Endometrium (tissue), 2 donors: Measurements from ENCODE around the gene APCDD1L.

Experiments
- FAIRE-seq: peaks from 2 replicates; lab custom pipeline; 2012; peaks lifted over from hg19 to GRCh38; lab: Jason Lieb, UNC
- donor health status: control.
- donor health status: control.

APCDD1L gene

DNA sequence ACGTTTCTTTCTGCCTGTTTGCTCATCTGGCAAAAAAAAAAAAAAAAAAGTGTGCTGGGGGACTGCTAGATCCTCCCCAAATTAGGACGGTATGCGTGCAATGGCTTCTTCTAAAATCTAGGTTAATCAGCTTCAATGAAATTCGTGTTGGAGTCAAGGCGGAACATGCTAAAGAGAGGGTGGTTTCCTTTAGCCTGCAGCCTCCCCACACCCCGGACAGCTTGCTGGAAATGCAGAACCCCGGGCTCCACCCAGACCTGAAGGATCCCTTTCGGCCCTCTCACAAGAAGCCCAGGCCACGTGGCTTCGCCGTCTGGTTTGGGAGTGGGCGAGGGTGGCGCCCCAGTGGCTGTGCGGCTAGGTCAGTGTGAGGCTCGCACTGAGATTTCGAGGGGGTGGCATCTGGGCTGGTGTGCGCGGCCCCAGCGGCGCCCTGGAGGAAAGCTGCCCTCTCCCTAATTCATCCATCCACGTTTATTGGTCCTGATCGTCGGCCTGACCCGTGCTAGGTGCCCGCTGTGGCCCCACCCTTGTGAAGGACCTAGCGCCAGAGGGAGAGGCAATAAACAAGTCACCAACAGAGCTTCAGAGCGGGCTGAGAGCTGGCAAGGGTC, 49.0 kb downstream of the APCDD1L start:
- no peak for FAIRE-seq

DNA sequence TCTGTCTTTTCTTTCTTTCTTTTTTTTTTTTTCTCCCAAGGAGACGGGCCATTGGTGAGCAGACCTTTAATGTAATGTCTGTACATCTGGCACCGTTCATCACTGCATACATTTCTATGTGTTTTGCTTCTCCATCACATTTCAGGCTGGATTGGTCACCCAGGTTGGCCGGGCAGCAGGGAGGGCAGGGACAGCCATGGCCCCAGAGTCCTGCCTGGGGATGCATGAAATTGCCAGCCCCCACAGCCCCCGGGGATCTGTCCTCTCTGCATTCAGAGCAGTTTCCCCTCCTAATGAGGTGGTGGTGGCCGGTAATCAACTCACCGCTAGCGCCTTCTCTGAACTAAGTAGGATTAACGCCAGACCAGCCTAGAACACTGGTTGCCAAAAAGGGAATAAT, 50.4 kb downstream of the APCDD1L start:
- no peak for FAIRE-seq

DNA sequence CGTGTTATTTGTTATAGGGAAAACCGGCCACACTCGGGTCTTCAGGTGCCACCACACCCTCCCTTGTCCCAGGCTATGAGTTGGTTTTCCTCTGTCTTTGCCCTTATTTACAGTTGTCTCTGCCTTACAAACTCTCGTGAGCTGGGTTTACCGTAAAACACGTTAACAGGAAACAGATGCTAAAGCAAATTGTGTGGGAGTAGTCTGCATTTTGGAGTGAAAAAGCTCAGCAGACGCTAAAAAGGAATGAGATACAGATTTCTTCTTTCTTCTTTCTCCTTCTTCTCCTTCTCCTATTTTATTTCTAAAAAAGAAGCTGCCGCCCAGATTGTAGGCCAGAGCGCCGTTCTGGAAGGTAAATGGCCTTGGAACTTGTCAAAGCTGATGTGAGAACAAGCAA, 51.9 kb downstream of the APCDD1L start:
- FAIRE-seq, result no peak

DNA sequence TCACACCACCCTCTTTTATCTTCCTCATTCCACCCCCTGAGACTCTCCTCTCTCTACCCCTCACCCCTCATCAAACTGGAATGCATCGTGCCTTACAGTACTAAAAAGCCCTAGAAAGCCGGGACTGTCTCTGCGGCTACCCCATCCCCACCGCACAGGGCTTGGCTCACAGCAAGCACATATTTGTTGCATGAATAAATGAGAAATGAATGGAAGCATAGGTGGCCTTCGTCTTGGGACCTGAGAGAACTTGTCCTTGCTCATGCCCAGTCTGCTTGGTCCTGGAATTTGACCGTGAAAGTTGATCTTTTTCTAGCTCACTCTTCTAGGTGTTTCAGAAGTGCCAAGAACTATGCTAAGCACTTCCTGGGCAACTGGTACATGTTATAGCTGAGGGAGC, 53.3 kb downstream of the APCDD1L start:
- no peak for FAIRE-seq

DNA sequence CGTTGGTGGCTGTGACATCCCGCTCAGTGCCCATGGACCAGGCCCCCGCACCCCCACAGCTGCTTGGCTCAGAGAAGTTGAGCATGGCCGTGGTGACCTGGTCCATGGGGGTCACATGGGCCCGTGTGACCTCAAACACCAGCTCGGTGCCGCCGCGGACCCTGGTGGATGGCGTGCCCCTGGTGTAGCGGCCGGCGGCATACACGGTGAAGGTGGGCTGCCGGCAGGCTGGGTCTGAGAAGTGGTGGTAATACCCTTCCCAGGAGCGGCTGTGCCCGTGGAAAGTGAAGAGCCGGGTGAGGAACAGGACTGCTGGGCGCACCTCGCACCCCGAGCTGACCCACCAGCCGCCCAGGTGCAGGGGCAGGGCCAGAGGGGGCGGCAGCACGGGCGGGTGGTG, 54.1 kb downstream of the APCDD1L start:
- FAIRE-seq, result no peak

DNA sequence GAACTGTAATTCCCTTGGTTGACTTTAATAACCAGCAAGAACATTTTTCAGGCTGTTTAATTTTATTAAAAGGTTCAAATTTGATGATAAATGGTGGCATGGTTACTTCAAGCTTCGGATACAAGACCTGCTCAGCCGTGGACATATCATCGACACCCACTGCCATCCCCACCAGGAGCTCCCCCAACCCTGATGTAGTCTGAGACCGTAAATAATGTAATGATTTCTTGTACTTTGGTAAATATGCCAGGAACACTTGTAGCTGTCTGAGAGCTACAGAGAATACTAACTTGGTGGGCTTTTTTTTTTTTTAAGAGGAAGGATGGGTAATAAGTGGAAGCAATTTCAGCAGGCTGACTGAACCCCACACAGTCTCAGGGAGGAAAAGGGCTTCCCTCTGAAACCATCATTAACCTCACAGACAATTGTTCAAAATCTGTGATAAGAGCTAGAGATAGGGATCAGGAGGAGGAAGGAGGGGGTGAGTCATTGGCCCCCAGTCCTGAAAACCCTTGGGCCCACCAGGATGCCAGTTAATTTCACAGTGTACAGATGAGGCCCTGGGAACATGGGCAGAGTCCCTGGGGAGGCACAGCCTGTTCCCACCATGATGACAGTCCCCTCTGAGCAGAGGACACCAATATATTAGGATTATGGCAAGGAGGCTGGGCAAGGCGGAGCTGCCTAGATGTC, 56.0 kb downstream of the APCDD1L start:
- no peak for FAIRE-seq

DNA sequence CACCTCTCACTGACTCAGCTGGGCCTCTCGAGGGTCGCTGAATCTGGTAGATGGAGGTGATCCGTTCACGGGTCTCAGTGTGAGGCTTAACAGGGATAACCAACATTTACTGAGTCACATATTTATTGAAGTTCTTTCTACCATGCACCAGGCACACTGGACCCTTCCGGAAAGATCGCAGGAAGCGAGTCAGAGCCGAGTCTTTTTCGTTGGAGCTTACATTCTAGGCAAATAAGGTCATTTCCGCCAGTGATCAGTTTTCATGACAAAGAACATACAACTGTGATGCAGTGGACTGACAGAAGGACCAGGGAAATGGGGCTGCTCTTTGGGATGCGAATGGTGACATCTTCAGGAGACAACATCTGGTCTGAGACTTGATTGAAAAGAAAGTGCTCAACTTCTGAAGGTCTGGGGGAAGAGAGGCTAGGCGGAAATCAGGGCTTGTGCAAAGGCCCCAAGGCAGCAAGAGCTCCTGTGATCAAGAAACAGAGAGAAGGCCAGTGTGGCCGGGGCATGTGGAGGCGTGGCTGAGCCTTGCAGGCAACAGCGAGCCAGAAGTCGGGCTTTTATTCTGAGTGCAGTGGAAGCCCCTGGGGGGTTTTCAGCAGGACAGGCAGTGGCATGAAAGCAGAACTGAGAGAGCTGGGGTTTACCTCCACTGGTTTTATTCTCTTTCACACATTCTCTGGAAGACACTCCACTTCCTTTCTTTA, 56.7 kb downstream of the APCDD1L start:
- no peak for FAIRE-seq

DNA sequence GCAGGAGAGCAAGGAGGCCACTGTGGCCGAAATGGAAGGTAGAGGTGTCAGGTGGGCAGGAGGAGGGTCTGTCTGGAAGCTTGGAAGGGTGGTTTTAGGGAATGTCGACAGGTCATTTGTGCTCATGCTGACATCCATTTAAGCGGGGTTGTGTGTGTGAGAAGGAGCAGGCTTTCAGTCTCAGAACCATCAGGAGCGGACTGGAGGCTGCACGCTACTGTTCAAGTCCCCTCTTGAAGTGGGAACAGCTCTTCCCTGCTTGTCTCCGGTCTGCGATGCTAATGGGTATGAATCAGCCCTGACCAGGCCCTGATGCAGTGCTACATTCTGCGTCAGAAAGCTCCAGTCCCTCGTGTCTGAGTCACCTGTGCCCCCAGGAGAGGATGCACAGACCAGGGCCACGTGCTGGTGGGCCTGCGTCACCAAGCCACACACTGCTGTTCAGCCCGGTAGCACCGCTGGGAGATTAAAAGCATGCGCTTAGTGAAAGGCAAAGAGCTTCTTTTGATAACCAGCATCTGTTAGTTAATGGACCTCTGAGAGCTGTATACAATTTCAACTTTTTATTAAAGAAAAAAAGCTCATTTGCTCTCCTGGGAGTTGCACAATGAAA, 58.0 kb downstream of the APCDD1L start:
- no peak for FAIRE-seq

DNA sequence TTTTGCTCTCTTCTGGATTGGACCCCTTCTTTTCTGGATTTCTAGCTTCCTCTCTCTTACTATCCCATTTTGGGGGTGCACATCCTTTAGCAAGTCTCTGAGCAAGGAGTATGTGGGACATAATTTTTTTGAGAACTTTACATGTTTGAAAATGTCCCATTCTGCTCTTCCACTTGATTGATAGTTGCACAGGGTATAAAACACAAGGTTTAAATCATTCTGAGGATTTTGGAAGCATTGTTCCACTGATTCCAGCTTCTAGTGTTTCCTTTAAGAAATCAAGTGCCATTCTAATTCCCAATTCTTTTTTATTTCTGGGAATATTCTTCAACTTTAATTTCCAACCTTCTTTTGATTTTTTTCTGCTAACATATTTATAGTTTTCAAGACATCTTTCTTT, 60.7 kb downstream of the APCDD1L start:
- no peak for FAIRE-seq

DNA sequence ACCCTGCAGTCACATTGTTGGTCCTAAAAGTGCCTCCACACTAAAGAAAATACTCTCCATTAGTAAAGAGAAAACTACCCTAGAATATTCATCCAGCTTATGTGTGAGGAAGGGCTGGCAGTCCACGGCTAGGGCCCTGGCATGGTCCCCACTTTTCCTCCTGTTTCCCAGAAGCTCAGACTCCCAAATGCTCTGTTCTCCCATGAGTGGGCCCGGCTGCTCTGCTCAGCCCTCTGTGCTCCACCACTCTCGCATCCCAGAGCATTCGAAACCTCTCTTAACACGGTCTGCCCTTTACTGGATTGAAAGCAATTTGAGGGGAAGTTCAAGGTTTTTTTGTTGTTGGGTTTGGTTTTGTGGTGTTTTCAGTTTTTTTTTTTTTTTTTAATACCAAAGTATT, 61.8 kb downstream of the APCDD1L start:
- FAIRE-seq, result no peak

DNA sequence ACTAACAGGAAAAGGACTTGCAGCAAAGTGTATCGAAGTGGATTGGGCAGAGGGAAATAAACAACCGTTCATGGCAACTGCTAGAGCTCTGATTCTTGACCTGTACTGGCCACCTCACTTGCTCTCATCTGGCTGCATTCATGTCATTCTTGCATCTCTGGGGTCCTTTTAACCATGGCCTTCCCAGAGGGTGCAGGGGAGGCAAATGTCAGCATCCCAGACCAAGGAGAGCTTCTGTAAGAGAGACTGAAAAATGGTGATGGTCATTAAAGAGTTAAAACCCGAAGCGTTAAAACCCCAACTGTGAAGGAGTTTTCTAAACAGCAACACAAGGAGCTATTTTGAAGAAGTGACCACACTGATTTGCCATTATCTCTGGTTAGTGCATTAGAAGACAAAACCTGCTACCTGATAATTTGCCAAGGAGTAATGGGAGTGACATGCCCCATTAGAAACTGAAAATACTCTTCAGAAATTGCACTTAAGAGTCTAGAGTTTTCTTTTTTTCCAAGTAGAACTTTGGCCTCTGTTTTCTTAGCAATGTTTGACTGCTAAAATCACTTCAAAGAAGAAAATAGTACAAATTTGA, 62.4 kb downstream of the APCDD1L start:
- FAIRE-seq, result no peak

DNA sequence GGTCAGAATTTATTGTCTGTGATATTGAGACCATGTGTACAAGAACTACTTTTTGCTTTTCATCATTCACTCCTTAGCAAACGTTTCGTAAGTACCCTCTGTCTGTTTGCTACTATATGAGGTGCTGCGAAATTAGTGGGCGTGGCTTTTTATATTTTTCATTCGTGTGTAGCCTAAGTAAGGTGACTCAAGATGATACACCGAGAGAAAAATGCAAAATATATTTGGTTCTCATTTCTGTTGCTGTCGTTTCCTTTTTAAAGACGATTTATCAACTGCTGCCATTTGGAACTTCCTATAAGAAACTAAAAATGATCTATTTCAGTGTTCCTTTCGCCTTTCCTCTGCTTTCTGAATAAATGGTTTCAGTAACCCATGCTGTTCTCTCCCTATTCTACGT, 64.9 kb downstream of the APCDD1L start:
- no peak for FAIRE-seq

DNA sequence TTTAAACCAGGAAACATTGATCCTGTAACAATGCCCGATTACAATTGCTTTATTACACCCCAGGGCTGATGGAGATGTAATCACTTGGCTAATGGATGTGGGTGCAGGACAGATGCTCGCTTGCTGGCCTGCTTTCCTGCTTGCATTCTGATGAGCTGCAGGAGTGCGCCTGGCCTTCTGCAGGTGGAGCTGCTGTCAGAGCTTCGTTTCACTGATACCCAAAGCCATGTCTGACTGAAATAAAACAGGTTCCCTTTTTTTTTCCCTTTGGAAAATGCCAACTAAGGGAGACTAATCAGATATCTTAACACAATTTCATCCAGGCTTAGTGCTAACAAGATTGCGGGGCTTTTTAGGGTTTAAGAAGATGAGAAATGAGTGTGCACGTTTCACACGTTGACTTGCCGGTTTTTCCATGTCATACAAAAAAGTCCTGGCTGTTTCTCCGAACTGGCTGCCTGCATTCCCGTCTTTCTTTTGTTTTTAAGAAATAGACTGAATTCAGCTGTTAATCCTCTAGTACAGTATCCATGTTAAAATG, 65.4 kb downstream of the APCDD1L start:
- FAIRE-seq, result no peak

DNA sequence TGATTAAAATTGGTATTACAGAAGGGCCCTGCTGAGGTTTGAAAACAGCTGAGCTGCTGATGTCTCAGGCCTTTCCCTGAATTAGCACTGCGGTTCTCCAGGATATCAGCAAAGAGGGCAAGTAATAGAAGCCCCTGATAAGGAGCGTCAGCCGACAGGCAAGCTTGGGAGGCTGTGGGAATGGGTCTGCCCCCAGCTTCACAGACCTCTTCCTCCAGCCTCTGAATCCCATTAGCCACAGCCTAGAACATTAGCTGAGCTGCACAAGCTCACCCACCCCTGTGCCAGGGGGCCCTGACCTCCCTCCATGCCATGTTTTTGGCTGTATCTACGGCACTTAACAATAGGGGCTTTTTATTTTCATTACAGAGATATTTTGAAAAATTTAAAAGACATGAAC, 66.2 kb downstream of the APCDD1L start:
- no peak for FAIRE-seq

DNA sequence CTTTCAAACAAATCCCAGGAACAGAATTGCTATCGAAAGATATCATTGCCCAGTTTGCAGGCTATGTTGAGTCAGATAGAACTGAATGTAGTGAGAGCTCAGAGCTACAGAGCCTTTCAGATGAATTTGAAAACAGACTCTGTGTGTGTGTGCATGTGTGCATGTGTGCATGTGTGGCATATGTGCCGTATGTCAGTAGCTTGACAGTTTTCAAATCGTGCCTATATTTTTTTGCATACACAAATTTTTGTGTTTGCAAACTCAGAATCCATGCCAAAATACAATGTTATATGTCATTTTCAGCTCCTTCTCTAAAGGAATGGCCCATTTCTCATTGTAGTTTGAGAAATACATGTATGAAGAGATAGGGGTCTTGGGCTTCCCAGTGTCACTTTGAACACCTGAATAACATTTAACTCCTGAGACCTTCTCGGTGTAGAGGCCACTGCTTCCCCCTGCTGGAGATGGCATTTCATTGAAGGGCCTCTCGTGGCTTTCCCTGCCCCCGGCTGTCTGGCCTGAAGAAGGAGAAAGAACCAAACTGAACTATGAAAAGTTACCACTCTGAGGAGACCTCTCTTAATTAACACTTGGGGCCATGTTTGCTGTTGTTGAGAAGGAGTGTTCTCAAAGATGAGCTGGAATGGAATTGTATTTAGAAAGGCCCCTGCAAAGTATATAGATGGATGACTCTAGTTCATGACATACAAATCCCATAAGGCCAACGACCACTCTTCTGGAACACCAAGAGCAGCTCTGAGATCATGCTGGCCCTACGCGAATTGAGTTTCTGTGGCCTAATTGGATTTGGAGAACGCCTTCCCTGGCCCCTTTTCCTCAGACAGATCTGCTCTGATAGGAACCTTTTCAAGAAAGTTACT, 67.4 kb downstream of the APCDD1L start:
- FAIRE-seq, result no peak

DNA sequence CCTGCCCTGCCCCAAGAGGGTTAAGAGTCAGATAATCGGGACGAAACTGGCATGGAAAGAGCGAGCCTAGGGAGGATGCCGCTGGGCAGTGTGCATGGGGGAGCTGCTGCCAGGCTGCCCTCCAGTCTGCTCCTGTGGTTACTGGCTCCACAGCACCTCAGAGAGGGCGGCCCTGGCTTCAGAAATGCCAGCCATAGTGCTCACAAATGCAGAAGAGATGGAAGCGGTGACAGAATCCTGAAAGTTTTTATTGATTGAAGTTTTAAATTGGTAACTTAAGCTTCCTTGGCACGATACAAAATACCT, 68.3 kb downstream of the APCDD1L start:
- no peak for FAIRE-seq

DNA sequence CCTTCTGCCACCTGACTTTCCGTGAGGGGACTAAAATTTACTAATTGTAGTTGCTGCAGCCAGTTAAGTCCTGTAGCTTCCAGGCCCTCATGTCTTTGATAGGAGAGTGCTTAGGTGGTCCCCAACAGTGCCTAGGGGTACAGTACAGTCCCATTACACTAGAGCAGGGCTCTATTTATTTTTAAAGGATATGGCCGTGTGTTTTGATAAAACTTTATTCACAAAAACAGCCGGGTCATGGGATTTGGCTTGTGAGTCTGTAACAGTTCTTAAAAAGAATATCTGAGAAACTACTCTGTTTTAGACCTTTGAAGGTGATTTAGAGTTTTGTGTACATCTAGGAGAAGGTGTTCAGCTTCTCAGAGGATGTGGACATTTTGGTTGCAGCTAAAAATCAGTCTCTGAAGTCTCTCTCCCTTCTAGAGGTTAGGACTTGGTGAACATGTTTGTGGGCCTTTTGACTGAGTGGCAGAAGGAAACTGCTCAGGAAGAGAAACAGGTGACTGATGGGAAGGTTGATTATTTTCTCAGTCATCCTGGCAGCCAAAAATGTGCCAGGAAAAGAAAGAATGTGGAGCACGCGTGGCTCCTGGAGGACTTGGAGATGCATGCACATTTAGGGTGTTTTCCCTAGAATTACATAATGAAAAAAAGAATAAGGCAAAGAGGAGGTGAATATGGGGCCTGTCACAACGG, 68.8 kb downstream of the APCDD1L start:
- no peak for FAIRE-seq

DNA sequence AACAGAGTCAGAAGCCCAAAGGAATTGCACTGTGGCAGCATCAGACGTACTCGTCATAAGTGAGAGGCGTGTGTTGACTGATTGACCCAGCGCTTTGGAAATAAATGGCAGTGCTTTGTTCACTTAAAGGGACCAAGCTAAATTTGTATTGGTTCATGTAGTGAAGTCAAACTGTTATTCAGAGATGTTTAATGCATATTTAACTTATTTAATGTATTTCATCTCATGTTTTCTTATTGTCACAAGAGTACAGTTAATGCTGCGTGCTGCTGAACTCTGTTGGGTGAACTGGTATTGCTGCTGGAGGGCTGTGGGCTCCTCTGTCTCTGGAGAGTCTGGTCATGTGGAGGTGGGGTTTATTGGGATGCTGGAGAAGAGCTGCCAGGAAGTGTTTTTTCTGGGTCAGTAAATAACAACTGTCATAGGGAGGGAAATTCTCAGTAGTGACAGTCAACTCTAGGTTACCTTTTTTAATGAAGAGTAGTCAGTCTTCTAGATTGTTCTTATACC, 70.4 kb downstream of the APCDD1L start:
- no peak for FAIRE-seq

DNA sequence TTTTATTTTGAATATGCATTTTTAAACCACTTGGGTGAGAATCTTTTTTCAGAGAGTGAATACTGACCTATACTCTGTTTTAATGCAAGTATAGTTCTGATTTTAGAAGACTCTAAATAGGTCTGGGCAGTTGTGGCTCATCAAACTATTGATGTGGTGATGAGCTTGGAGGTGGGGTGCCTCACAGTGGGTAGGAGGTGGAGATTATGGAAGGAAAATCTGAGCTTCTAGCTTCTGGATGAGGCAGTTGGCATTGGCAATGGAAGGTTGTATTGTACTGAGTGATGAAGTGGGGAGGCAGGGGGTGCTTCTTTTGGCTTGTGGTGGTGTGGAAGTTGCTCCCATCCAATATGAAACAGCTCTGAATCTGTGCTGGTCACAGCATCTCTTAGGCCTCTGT, 73.5 kb downstream of the APCDD1L start:
- FAIRE-seq, result no peak

DNA sequence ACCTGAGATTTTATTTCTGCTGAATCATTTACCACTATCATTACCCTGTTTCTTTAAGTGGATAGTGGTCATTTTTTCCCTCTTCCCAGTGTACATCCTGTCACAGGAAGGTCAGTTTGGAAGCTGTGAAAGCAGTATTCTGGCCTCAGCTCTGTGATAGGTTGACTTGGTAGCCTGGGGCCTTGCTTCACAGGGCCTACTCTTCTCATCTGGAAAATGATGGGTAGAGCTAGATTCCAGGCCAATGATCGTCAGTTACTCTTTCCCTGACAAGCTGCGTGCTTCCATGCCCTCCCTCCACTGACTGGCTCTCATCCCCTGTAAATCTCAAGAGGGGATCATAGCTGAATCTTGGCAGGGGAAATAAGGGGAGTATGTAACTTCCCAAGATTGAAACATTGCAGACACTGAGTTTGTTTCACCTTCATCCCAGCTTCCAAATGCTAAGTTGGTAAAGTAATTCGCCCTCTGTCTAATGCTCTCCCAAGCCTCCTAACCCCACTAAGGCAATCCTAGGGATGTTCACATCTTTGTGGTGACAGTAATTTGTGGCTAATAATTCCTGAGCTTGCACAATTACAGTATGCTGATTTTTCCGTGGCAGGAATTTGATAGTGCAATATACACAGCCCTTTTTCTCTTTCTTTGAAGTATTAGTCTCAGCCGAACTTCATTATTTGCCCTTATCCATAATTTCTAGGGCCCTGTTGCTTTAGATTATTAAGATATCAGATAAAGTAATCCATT, 75.0 kb downstream of the APCDD1L start:
- FAIRE-seq, result no peak
